ENCODE data around the gene OR1I1. TPM values are rescaled to one million over a fixed set of nuclear protein-coding genes. Genes with fewer than 3 reads are reported as not detected.

Gene OR1I1
- total and polyA plus RNA-seq, 4 donors, result not detected

DNA sequence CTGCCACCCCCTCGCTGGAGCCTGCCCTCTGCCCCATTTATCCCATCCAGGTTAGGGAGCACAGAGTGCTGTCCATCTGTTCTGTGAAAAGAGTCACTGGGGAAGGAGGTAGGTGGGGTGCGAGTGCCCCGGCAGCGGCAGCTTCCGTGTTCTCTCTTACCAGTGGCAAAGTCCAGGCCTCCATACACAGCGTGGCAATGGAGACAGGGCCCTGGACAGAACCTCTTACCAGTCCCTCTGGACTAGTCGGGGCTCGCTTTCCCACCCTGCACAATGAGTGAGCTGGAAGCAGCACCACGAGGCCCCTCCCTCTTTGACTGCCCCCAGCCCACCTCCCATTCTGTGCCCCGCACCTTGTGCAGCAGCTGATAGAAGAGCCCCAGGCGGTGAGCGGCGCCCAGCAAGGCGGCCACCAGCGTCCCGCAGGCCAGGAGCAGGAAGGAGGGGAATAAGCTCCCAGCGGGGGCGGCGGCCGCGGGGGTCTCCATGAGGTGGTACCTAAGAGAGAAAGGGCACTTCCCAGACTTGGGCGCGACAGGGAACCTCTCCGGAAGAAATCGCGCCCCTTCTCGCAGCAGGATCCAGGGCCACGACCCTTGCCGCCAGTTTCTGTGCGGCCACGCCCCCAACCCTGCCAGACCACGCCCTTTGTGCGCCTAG, 42.7 kb downstream of the OR1I1 start:
- Histone ChIP-seq H3K4me1 (ENCODE audit: control insufficient read depth in 5 of 5, insufficient read depth in 5 of 5, low read length in 5 of 5) (peaks cover 0 to 25% (median 0%) of the 10 kb centered on the region in 5 donors), H3K9ac (ENCODE audit: insufficient read depth in 1 of 2, low read length in 2 of 2) (peak overlapping the region in 1 of 2 donors; percentile 89), H3K4me3 (peak overlapping the region; percentile 84), H3K9me3 (ENCODE audit: control insufficient read depth in 4 of 4, insufficient read depth in 3 of 4, low read length in 3 of 4) (no peaks in the 10 kb centered on the region), H3K27me3 (ENCODE audit: control insufficient read depth in 3 of 3, insufficient read depth in 3 of 3, low read length in 2 of 3) (no peaks in the 10 kb centered on the region), H3K36me3 (ENCODE audit: control insufficient read depth in 4 of 4, insufficient read depth in 4 of 4, low read length in 4 of 4) (peaks cover 0 to 18% (median 12%) of the 10 kb centered on the region in 4 donors), H3K27ac (ENCODE audit: low read depth in 1 of 2, low read length in 1 of 2) (peak overlapping the region; percentile 89 to 97)
- ATAC-seq (ENCODE audit: insufficient read depth, low FRiP score) (no peak), DNase-seq (no peak)
- 3% methylated on average over 32 to 33 of the region's 33 CpGs for WGBS, 2 donors
- TF ChIP-seq, protein P1, sequence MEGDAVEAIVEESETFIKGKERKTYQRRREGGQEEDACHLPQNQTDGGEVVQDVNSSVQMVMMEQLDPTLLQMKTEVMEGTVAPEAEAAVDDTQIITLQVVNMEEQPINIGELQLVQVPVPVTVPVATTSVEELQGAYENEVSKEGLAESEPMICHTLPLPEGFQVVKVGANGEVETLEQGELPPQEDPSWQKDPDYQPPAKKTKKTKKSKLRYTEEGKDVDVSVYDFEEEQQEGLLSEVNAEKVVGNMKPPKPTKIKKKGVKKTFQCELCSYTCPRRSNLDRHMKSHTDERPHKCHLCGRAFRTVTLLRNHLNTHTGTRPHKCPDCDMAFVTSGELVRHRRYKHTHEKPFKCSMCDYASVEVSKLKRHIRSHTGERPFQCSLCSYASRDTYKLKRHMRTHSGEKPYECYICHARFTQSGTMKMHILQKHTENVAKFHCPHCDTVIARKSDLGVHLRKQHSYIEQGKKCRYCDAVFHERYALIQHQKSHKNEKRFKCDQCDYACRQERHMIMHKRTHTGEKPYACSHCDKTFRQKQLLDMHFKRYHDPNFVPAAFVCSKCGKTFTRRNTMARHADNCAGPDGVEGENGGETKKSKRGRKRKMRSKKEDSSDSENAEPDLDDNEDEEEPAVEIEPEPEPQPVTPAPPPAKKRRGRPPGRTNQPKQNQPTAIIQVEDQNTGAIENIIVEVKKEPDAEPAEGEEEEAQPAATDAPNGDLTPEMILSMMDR (IDR thresholded peaks at IDR 0.05; ENCODE audit: control extremely low read depth, extremely low read depth), result no peak

DNA sequence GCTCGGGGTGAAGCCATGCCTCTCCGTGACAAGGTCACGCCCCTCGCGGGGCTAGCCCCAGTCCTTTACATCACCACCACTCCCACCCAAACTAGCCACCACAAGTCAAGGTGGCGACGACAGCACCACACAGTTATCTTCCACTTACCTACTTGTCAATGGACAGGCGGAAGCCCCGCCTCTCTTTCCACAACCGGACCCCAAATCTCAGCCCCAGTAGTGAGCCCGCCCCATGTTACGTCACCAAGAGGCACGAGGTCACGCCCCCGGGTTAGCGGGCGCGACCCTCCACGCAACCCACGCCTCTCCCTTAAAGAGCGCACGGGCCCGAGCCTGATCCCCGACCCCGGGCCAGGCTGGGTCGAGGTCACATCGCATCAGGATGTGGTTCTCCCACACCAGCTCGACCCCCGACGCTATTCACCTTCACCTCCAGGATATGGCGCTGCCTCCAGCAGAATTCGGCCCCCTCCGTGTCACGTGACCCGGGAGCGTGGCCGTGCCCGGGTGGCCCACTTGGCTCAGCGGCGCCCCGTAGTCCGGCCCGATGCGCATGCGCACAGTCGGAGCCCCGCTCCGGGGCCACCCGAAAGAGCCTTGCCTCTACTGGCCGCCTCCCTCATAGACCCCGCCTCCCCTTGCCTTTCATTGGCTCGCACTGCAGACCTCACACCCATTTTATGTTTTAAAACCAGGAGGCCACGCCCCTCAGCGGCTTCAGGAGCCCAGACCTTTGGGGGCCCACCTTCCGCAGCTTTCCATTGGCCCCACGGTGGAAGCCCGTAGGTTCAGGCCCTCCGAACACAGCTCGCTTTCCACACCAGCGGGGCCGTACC, 43.4 kb downstream of the OR1I1 start:
- H3K4me1 ChIP-seq (ENCODE audit: control insufficient read depth in 5 of 5, insufficient read depth in 5 of 5, low read length in 5 of 5), result peaks cover 0 to 25% (median 0%) of the 10 kb centered on the region in 5 donors
- H3K27me3 ChIP-seq (ENCODE audit: control insufficient read depth in 3 of 3, insufficient read depth in 3 of 3, low read length in 2 of 3), result no peaks in the 10 kb centered on the region
- TF ChIP-seq, protein P1 (IDR thresholded peaks at IDR 0.05; ENCODE audit: control extremely low read depth, extremely low read depth), result no peak
- DNase-seq (peak; percentile 99), ATAC-seq (ENCODE audit: insufficient read depth, low FRiP score) (peak; percentile 91)
- peaks cover 0 to 12% (median 9%) of the 10 kb centered on the region in 4 donors for H3K36me3 ChIP-seq (ENCODE audit: control insufficient read depth in 4 of 4, insufficient read depth in 4 of 4, low read length in 4 of 4)
- H3K4me3 ChIP-seq, result peak overlapping the region; percentile 84
- 0 to 1% methylated on average over 61 of the region's 61 CpGs for WGBS, 2 donors
- H3K9me3 ChIP-seq (ENCODE audit: control insufficient read depth in 4 of 4, insufficient read depth in 3 of 4, low read length in 3 of 4), result peaks cover 0 to 2% (median 0%) of the 10 kb centered on the region in 4 donors
- peak overlapping the region; percentile 58 to 89 for H3K9ac ChIP-seq (ENCODE audit: insufficient read depth in 1 of 2, low read length in 2 of 2)
- peak overlapping the region; percentile 89 to 97 for H3K27ac ChIP-seq (ENCODE audit: low read depth in 1 of 2, low read length in 1 of 2)

DNA sequence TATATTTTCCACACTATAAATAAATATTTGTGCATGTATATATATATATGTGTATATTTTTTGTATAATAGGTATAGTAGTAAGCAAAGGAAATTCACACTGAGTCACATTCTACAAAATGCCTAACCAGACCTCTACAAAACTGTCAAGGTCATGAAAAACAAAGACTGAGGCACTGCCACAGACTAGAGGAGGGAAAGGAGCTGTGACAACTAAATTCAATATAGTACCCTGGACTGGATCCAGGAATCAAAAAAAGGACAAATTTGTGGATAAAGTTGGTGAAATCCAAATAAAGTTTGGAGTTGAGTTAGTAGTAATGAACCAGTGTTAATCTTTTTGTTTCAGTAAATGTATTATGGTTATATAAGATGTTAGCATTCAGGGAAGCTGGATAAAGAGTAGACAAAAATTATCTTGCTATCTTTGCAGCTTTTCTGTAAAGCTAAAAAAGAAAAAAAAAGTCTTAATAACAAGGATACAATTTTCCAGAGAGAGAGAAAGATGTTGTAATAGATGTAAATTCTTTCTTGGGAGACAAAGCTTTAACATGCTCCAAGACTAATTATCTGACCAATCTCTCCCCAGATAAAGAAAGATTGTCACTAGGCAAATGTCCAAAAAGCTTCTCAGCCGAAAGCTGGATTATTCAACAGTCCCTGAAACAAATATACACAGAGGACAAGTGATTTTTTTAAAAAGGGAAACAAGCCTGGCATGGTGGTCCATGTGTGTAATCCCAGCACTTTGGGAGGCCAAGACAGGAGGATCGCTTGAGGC, 44.3 kb downstream of the OR1I1 start:
- ATAC-seq (ENCODE audit: insufficient read depth, low FRiP score), result no peak
- peak in 2 of 3 donors; percentile 83 to 89 for DNase-seq
- 65 to 66% methylated on average over 2 of the region's 2 CpGs for WGBS, 2 donors
- H3K27ac ChIP-seq (ENCODE audit: low read depth in 1 of 2, low read length in 1 of 2), result peak overlapping the region in 1 of 2 donors; percentile 29
- peaks cover 0 to 8% (median 7%) of the 10 kb centered on the region in 4 donors for H3K36me3 ChIP-seq (ENCODE audit: control insufficient read depth in 4 of 4, insufficient read depth in 4 of 4, low read length in 4 of 4)
- peaks cover 0 to 25% (median 0%) of the 10 kb centered on the region in 5 donors for H3K4me1 ChIP-seq (ENCODE audit: control insufficient read depth in 5 of 5, insufficient read depth in 5 of 5, low read length in 5 of 5)
- H3K27me3 ChIP-seq (ENCODE audit: control insufficient read depth in 3 of 3, insufficient read depth in 3 of 3, low read length in 2 of 3), result no peaks in the 10 kb centered on the region
- TF ChIP-seq, protein P1 (IDR thresholded peaks at IDR 0.05; ENCODE audit: control extremely low read depth, extremely low read depth), result no peak
- H3K9ac ChIP-seq (ENCODE audit: insufficient read depth in 1 of 2, low read length in 2 of 2), result peak overlapping the region in 1 of 2 donors; percentile 35
- H3K4me3 ChIP-seq, result no peak overlapping the region
- peaks cover 0 to 2% (median 0%) of the 10 kb centered on the region in 4 donors for H3K9me3 ChIP-seq (ENCODE audit: control insufficient read depth in 4 of 4, insufficient read depth in 3 of 4, low read length in 3 of 4)
